ENCODE measurements around the gene ETV3.
"Not testable (repeated sequence)": the region's sequence is repeated elsewhere in the genome, so short reads cannot be mapped to it uniquely, and the experiment has no call there.

ETV3 gene

DNA sequence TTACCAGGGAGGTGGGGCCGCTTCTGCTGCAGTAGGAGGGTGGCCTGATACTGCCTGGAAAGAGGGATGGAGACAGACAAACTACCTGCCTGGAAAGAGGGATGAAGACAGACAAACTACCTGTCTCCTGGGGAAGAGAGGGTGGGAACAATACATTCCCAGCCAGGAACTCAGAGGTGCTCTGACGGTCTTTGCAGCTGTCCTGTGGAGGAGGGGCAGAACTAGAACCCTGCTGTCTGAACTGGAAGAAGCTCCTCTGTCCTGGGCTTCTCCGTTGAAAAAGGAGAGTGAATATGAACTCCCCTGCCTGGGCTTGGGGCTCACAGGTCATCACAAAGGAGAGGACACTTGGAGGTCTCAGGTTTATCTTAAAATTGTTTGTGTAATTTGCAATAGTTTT is 40.3 kb upstream of the ETV3 start:
- Histone ChIP-seq H3K27me3 (replicated peaks) (peaks cover 9% of the 10 kb centered on the region), H3K4me3 (ENCODE audit: low read depth, low read length) (no peak overlapping the region), H3K36me3 (replicated peaks) (no peaks in the 10 kb centered on the region), H3K27ac (no peak overlapping the region)
- TF ChIP-seq, protein P1, sequence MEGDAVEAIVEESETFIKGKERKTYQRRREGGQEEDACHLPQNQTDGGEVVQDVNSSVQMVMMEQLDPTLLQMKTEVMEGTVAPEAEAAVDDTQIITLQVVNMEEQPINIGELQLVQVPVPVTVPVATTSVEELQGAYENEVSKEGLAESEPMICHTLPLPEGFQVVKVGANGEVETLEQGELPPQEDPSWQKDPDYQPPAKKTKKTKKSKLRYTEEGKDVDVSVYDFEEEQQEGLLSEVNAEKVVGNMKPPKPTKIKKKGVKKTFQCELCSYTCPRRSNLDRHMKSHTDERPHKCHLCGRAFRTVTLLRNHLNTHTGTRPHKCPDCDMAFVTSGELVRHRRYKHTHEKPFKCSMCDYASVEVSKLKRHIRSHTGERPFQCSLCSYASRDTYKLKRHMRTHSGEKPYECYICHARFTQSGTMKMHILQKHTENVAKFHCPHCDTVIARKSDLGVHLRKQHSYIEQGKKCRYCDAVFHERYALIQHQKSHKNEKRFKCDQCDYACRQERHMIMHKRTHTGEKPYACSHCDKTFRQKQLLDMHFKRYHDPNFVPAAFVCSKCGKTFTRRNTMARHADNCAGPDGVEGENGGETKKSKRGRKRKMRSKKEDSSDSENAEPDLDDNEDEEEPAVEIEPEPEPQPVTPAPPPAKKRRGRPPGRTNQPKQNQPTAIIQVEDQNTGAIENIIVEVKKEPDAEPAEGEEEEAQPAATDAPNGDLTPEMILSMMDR (IDR thresholded peaks at IDR 0.05; ENCODE audit: low read depth, low read length, missing control alignments), result no peak
- DNase-seq, result no peak
- in situ Hi-C loops (cut with HindIII; ENCODE audit: low pct_ligation_motif_present, low sequenced_read_pairs), result no loop called here

DNA sequence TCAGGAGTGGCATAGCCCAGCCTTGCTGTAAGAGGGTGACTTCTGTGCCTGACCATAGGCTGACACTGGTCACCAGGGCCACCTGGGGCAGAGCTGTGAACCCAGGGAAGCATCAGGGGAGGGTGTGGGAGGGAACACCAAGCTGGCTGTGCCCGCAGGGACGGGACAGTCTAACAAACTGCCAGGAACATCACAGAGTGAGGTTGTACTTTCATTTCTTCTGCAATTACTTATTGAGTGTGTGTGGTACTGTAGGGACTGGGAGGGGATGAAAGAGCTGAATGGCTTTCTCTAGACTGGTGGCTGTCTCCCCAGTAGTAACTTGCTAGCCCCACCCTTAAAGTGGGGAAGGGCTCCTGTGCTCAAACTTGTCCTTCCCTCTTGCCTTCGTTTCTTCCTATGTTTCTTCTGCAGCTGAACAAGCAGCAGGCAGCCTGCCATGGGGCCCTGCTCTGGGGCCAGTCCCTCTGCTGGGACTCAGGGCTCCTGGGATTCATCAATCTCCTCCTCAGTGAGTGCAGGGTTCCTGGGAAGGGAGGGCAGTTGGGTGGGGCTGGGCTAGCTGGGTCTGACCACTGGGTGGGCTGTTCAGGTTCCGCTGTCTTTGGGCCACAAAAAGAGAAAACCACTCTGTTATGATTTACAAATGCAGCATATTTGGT is 39.7 kb upstream of the ETV3 start:
- Histone ChIP-seq H3K36me3 (replicated peaks) (no peaks in the 10 kb centered on the region), H3K27ac (no peak overlapping the region), H3K4me3 (ENCODE audit: low read depth, low read length) (no peak overlapping the region), H3K27me3 (replicated peaks) (peaks cover 9% of the 10 kb centered on the region)
- in situ Hi-C loops (cut with HindIII; ENCODE audit: low pct_ligation_motif_present, low sequenced_read_pairs), result no loop called here
- DNase-seq, result no peak
- TF ChIP-seq, protein P1 (IDR thresholded peaks at IDR 0.05; ENCODE audit: low read depth, low read length, missing control alignments), result no peak

DNA sequence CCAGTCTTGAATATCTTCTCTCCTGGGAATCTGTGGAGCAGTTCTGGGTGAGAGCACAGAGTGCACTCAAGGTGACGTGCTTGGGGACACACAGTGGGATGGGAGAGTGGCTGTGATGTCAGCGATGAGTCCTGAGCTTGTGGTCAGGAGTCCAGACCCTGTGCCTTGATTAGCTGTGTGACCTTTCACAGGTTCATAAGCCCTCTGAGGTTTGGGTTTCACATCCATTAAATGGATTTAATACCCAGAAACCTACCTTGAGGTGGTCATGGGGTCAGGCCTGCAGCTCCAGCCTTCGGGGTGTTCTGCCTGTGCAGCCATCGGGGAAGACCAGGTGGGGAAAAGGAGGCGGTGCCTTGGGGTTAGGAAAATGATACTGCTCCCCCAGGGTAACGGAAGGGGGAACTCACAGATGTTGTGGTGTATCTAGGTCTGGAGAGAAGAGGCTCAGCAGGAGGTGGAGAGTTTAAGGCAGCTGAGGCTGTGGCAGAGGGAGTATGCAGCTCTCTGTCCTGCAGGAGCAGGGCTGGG is 38.5 kb upstream of the ETV3 start:
- DNase-seq, result no peak
- in situ Hi-C loops (cut with HindIII; ENCODE audit: low pct_ligation_motif_present, low sequenced_read_pairs), result no loop called here
- no peaks in the 10 kb centered on the region for H3K36me3 ChIP-seq (replicated peaks)
- peaks cover 9% of the 10 kb centered on the region for H3K27me3 ChIP-seq (replicated peaks)
- no peak overlapping the region for H3K27ac ChIP-seq
- TF ChIP-seq, protein P1 (IDR thresholded peaks at IDR 0.05; ENCODE audit: low read depth, low read length, missing control alignments), result no peak
- no peak overlapping the region for H3K4me3 ChIP-seq (ENCODE audit: low read depth, low read length)

DNA sequence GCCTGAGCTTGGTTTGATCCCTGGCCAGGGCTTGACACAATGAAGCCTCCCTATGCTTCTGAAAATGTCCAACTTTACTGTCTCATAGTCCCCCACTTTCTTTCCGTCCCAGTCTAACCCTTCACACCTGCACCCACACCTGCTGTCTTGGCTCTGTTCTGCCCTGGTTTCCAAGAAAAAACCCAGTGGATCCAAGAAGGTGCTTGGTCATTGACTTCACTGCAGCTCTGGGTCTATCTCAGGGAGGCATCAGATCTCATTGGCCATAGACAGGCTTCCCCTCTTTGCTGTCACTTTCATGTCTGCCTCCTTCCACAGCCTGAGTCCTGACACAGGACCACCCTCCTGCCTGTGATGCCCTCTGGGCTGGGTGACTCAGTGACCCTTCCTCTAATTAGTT is 37.8 kb upstream of the ETV3 start:
- no peaks in the 10 kb centered on the region for H3K36me3 ChIP-seq (replicated peaks)
- in situ Hi-C loops (cut with HindIII; ENCODE audit: low pct_ligation_motif_present, low sequenced_read_pairs), result no loop called here
- H3K27me3 ChIP-seq (replicated peaks), result peaks cover 9% of the 10 kb centered on the region

DNA sequence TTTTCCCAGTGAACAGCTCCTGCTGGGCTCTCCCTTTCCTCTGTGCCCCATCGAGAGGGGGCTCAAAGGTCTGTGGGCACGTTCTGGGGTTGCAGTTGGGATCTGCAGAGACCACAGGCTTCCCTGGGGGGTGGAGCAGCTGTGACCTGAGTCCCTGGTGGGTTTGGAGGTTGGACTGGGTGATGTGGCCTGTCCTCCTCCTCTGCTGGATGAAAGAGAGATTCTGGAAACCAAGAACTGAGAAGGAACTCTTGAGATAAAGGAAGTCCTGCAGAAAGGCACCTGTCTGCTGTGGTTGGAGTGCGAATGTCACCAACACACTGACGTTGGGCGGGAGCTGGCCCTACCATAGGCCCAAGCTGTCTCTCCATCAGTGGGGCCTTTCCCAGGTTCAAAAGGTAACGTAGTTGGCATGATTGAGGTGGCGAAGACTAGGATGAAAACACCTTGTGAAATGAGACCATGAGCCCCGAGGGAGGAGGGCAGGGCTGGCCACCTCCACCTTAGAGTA is 35.8 kb upstream of the ETV3 start:
- H3K27me3 ChIP-seq (replicated peaks), result peaks cover 3% of the 10 kb centered on the region
- no peaks in the 10 kb centered on the region for H3K36me3 ChIP-seq (replicated peaks)
- in situ Hi-C loops (cut with HindIII; ENCODE audit: low pct_ligation_motif_present, low sequenced_read_pairs), result no loop called here
- H3K27ac ChIP-seq, result no peak overlapping the region
- no peak overlapping the region for H3K4me3 ChIP-seq (ENCODE audit: low read depth, low read length)
- TF ChIP-seq, protein P1 (IDR thresholded peaks at IDR 0.05; ENCODE audit: low read depth, low read length, missing control alignments), result no peak
- DNase-seq, result no peak

More for the DNA sequence above, 37.8 kb upstream of the ETV3 start:
- Histone ChIP-seq H3K27ac (no peak overlapping the region), H3K4me3 (ENCODE audit: low read depth, low read length) (no peak overlapping the region)
- TF ChIP-seq, protein P1 (IDR thresholded peaks at IDR 0.05; ENCODE audit: low read depth, low read length, missing control alignments), result no peak
- no peak for DNase-seq

DNA sequence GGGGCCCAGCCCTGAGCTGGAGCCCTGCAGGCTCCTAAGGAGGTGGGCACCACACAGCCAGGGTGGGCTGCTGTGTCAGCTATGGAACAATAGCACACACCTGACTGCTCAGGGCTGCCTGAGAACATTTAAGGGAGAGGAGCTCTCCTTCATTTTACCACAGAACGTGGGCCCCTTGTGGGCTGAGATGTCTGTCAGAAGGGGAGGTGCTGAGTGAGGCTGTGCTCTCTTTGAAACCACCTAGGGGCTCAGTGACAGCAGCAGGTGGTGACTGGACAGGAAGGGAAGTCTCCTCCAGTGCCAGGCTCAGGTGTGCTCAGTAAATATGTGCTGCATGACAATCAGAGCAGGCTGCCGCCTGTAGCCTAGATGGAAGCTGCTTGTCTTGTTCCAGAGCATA is 35.0 kb upstream of the ETV3 start:
- in situ Hi-C loops (cut with HindIII; ENCODE audit: low pct_ligation_motif_present, low sequenced_read_pairs); H3K4me3 ChIP-seq (ENCODE audit: low read depth, low read length); H3K27ac ChIP-seq; H3K27me3 ChIP-seq (replicated peaks); DNase-seq; H3K36me3 ChIP-seq (replicated peaks): not testable (repeated sequence)

DNA sequence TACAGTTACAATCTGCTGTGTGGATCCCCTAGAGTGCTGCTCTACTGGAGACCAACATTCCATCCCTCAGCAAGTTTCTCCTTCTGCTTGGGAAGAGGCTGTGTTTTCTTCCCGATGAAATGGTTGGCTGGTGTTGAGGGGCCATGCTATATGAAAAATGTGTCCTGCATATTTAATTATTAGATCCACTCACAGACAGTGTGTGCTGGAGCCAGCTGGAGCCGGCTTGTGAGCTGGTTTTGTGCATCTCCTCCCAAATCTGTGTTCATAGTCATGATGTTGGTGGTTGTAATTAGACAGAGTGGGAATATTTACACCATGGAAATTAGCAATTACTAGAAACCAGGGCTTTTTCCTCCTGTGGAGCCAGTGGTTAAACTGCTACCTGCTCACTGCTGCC is 34.4 kb upstream of the ETV3 start:
- H3K4me3 ChIP-seq (ENCODE audit: low read depth, low read length); in situ Hi-C loops (cut with HindIII; ENCODE audit: low pct_ligation_motif_present, low sequenced_read_pairs); H3K27me3 ChIP-seq (replicated peaks); DNase-seq; H3K36me3 ChIP-seq (replicated peaks); H3K27ac ChIP-seq: not testable (repeated sequence)

Measured in brain microvascular endothelial cell (primary cell).